ENCODE measurements around the gene CHN2.

DNA sequence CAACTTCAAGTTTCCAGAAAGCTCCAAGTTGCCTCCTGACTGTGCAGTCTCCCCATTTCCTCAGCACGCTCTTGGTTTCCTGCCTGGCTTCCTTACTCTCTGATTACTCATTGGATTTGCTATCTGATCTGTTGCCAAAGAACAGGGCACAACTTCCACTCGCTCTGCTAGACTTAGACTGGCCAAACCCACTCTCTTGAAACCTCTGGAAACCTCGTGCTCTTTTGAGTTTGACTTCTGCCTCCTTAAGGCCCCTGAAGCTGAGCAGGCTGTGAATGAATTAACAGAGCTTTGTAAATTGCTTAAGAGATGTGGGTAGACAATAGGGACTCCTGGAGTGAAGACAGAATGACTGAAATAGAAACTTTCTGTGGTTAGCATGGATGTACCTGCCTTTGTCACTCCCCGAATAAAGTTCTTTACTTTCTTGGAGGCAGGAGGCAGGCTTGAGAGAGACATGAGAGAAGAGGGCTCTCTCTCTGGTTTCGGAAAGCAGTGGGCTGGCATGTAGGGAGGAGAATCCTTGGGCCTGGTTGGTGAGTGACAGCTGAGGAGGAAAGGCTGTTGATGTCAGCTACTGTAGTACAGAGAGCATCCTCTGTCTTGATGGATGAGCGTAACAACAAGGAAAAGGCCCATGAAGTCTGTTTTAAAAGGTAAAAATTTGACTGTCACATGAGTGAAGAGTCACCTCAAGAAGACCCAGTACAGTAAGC lies 70.8 kb downstream of the CHN2 start:
- no peak for TF ChIP-seq CTCF (IDR thresholded peaks at IDR 0.05)
- TF ChIP-seq POLR2AphosphoS5 (IDR thresholded peaks at IDR 0.05; ENCODE audit: low read depth, low read length): no peak
- no peak for TF ChIP-seq REST (IDR thresholded peaks at IDR 0.05; ENCODE audit: insufficient read depth in 1 of 2, low read depth in 2 of 2, low read length in 1 of 2)

All from Panc1 (cell line).